Liver (tissue), 9 donors: ENCODE results near the gene DRAM2. TPM values are rescaled to one million over a fixed set of nuclear protein-coding genes. Genes with fewer than 3 reads are reported as not detected.

Experiments
- DNase-seq: peaks from one replicate; pipeline ENCODE4 v3.0.0-alpha.2; 2017; ENCODE audit warnings: low spot score
- H3K27ac ChIP-seq, 2 donors: one replicate each; pipeline ENCODE4 v1.7.0; 2013; ENCODE audit warnings: inconsistent platforms in 2 of 2, low read length in 2 of 2, control low read depth in 1 of 2, low read depth in 1 of 2, mild to moderate bottlenecking in 1 of 2
- H3K27me3 ChIP-seq, 4 donors: one replicate each; pipeline versions ENCODE4 v1.6.1 to v1.7.0; 2013; ENCODE audit warnings: low read length in 3 of 4, inconsistent platforms in 1 of 4, mild to moderate bottlenecking in 1 of 4, moderate library complexity in 1 of 4; ENCODE audit not compliant: control insufficient read depth in 4 of 4, insufficient read depth in 4 of 4
- H3K36me3 ChIP-seq, 4 donors: one replicate each; pipeline versions ENCODE4 v1.6.1 to v1.7.0; 2013; ENCODE audit warnings: low read length in 3 of 4, mild to moderate bottlenecking in 3 of 4, low read depth in 1 of 4, moderate library complexity in 1 of 4; ENCODE audit not compliant: control insufficient read depth in 4 of 4, insufficient read depth in 3 of 4
- H3K4me1 ChIP-seq, 4 donors: one replicate each; pipeline versions ENCODE4 v1.6.1 to v1.7.0; 2013; ENCODE audit warnings: low read length in 3 of 4, mild to moderate bottlenecking in 3 of 4, moderate library complexity in 1 of 4; ENCODE audit not compliant: control insufficient read depth in 4 of 4, insufficient read depth in 4 of 4
- H3K4me3 ChIP-seq, 3 donors: one replicate each; pipeline versions ENCODE4 v1.6.1 to v1.7.0; 2013; ENCODE audit warnings: low read length in 3 of 3, control low read depth in 1 of 3, low read depth in 1 of 3, mild to moderate bottlenecking in 1 of 3
- H3K9ac ChIP-seq, 2 donors: one replicate each; pipeline ENCODE4 v1.7.0; 2013; ENCODE audit warnings: low read length in 2 of 2, mild to moderate bottlenecking in 2 of 2, moderate library complexity in 2 of 2, control low read depth in 1 of 2, low read depth in 1 of 2
- H3K9me3 ChIP-seq, 4 donors: one replicate each; pipeline versions ENCODE4 v1.6.1 to v1.7.0; 2013; ENCODE audit warnings: low read length in 3 of 4; ENCODE audit not compliant: control insufficient read depth in 4 of 4
- ATF3 ChIP-seq: IDR thresholded peaks from 2 replicates; pipeline ENCODE4 v1.6.1; 2016; ENCODE audit warnings: antibody characterized with exemption
- EGR1 ChIP-seq, 2 donors: IDR thresholded peaks; 2 replicates each; pipeline ENCODE4 v1.6.1; 2016 to 2018; ENCODE audit warnings: antibody characterized with exemption in 2 of 2, low read depth in 2 of 2
- FOXA1 ChIP-seq: IDR thresholded peaks from 2 replicates; pipeline ENCODE4 v1.6.1; 2016; ENCODE audit warnings: antibody characterized with exemption
- GABPA ChIP-seq, 2 donors: IDR thresholded peaks in 1 of 2; conservative IDR thresholded peaks in 1 of 2; 2 replicates each; pipeline ENCODE4 v1.6.1; 2016; ENCODE audit warnings: antibody characterized with exemption in 2 of 2, mild to moderate bottlenecking in 1 of 2, moderate library complexity in 1 of 2
- HNF4A ChIP-seq, 2 donors: conservative IDR thresholded peaks; 2 replicates each; pipeline ENCODE4 v1.6.1; 2016; ENCODE audit warnings: antibody characterized with exemption in 2 of 2, mild to moderate bottlenecking in 2 of 2
- HNF4G ChIP-seq: IDR thresholded peaks from 2 replicates; pipeline ENCODE4 v1.6.1; 2016; ENCODE audit warnings: antibody characterized with exemption
- JUND ChIP-seq, 2 donors: IDR thresholded peaks; 2 replicates each; pipeline ENCODE4 v1.6.1; 2016; ENCODE audit warnings: antibody characterized with exemption in 2 of 2
- MAX ChIP-seq: IDR thresholded peaks from 2 replicates; pipeline ENCODE4 v1.6.1; 2016; ENCODE audit warnings: antibody characterized with exemption
- NR2F2 ChIP-seq: IDR thresholded peaks from 2 replicates; pipeline ENCODE4 v1.6.1; 2016; ENCODE audit warnings: antibody characterized with exemption
- RAD21 ChIP-seq, 2 donors: IDR thresholded peaks; 2 replicates each; pipeline ENCODE4 v1.6.1; 2016; ENCODE audit warnings: antibody characterized with exemption in 2 of 2, mild to moderate bottlenecking in 2 of 2
- REST ChIP-seq: IDR thresholded peaks from 2 replicates; pipeline ENCODE4 v1.6.1; 2016; ENCODE audit warnings: antibody characterized with exemption, mild to moderate bottlenecking
- RXRA ChIP-seq, 2 donors: IDR thresholded peaks; 2 replicates each; pipeline ENCODE4 v1.6.1; 2017 to 2018; ENCODE audit warnings: antibody characterized with exemption in 2 of 2, mild to moderate bottlenecking in 1 of 2
- TAF1 ChIP-seq: conservative IDR thresholded peaks from 2 replicates; pipeline ENCODE4 v1.6.1; 2016; ENCODE audit warnings: antibody characterized with exemption, mild to moderate bottlenecking
- YY1 ChIP-seq: IDR thresholded peaks from 2 replicates; pipeline ENCODE4 v1.6.1; 2016; ENCODE audit warnings: antibody characterized with exemption, mild to moderate bottlenecking
- ZBTB33 ChIP-seq: IDR thresholded peaks from 2 replicates; pipeline ENCODE4 v1.6.1; 2016; ENCODE audit warnings: antibody characterized with exemption
- WGBS: extraction: QIAGEN DNeasy Blood & Tissue Kit; methylation state at CpG from one replicate; pipeline ENCODE4 v1.1.7; 2013; 5-methylcytosine and 5-hydroxymethylcytosine counted together
- polyA plus RNA-seq, 2 donors: library from polyadenylated mRNA; stranded (reverse) in 1 of 2; unstranded in 1 of 2; fragments of 200-250 nt in 1 of 2; fragments of >200 nt in 1 of 2; fragmentation: Nextera tagmentation in 1 of 2; extraction: Ambion mirVana in 1 of 2; gene quantifications; one replicate each; pipeline versions ENCODE4 v1.2.1 to v1.2.3, GENCODE V29; 2013 to 2015
- total RNA-seq, 2 donors: library from RNA; depleted of rRNA; stranded (reverse); fragments of >200 nt; gene quantifications; one replicate each; pipeline ENCODE4 v1.2.3, GENCODE V29; 2014
- donor health status: healthy.
- donor health status: healthy.
- donor health status: healthy.
- donor health status: healthy.
- donor health status: healthy.

Gene DRAM2
- total and polyA plus RNA-seq, 4 donors: 15.7 to 33.9 (median 19.8) TPM

- TF ChIP-seq ZBTB33: no peak
These were observed 8.2 kb downstream of the DRAM2 start (continued) for GRCh38 chr1:111131693-111132092.

DNA sequence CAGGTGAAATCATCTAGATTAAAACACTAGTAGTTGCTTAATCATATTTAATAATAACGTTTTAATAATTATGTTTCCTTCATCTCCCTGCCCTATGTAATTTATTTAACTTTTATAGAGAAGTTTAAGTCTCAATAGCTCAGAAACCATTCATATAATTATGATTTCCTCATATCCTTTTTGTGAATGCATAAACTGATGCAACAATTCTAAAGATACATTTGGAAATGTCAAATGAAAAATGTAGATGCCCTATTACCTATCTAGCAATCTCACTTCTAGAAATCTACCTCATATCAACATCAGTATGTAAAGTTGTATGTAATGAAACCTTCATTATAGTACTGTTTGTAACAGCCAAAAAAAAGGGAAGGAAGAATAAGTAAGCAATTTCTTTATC lies 10.5 kb downstream of the DRAM2 start:
- H3K9me3 ChIP-seq: no peaks in the 10 kb centered on the region
- no peak for DNase-seq
- H3K27me3 ChIP-seq: no peaks in the 10 kb centered on the region
- no peak overlapping the region for H3K27ac ChIP-seq
- H3K4me1 ChIP-seq: no peaks in the 10 kb centered on the region
- peaks cover 0 to 10% (median 5%) of the 10 kb centered on the region in 4 donors for H3K36me3 ChIP-seq
- TF ChIP-seq GABPA (IDR thresholded peaks at IDR 0.05 in 1 of 2, conservative IDR thresholded peaks at IDR 0.05 in 1 of 2) (no peak), MAX (no peak), EGR1 (IDR thresholded peaks at IDR 0.05; ENCODE audit: low read depth in 2 of 2) (no peak), HNF4A (conservative IDR thresholded peaks at IDR 0.05) (no peak), ZBTB33 (no peak)
- H3K4me3 ChIP-seq: no peak overlapping the region
- WGBS: 64% methylated on average over 1 of the region's 1 CpG
- H3K9ac ChIP-seq: no peak overlapping the region

DNA sequence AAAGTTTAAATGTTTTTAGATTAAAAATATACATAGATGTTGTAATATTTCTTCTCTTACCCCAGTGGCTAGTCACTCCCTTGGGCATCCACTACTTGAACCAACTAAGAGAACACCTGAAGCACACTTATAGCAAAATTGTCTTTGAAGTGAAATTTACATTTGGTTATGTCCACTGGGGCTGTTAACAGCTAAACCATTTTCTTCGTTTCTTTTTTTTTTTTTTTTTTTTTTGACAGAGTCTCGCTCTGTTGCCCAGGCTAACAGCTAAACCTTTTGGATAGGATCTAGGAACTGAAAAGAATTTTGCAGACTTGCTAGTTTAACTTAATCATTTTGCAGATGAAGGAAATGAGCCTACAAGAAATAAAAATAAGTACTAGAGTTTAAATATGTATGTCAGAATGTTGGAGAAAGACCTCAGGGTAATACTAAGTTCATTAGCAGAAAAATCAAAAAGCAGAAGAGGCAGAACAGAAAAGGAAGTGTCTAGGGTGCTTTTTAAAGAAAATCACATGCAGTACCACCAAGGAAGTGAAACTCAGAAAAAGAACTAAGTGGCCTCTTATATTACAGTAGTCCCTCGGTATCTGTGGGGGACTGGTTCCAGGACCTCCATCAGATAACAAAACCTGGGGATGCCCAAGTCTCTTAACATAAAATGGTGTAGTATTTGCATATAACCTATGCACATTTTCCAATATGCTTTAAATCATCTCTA lies 11.8 kb downstream of the DRAM2 start:
- no peak overlapping the region for H3K9ac ChIP-seq
- TF ChIP-seq HNF4A (conservative IDR thresholded peaks at IDR 0.05) (no peak), TAF1 (no peak), ZBTB33 (no peak), FOXA1 (no peak), NR2F2 (no peak), MAX (no peak), HNF4G (no peak), REST (no peak), RAD21 (IDR thresholded peaks at IDR 0.05) (no peak), ATF3 (no peak), YY1 (no peak), RXRA (IDR thresholded peaks at IDR 0.05) (no peak), EGR1 (IDR thresholded peaks at IDR 0.05; ENCODE audit: low read depth in 2 of 2) (no peak), JUND (IDR thresholded peaks at IDR 0.05) (no peak)
- no peaks in the 10 kb centered on the region for H3K27me3 ChIP-seq
- H3K36me3 ChIP-seq: peaks cover 0 to 10% (median 8%) of the 10 kb centered on the region in 4 donors
- H3K4me3 ChIP-seq: no peak overlapping the region
- no peaks in the 10 kb centered on the region for H3K4me1 ChIP-seq
- DNase-seq: no peak
- no peaks in the 10 kb centered on the region for H3K9me3 ChIP-seq
- WGBS: 84% methylated on average over 3 of the region's 3 CpGs
- H3K27ac ChIP-seq: no peak overlapping the region
